Sigmoid colon (tissue), 7 donors: ENCODE data around the gene PLEKHA6. TPM values are rescaled to one million over a fixed set of nuclear protein-coding genes. Genes with fewer than 3 reads are reported as not detected.

ENCODE experiments used
- DNase-seq: peaks from one replicate; pipeline ENCODE4 v3.0.0-alpha.2; 2019
- H3K27ac ChIP-seq, 4 donors: fragments of 200-600 bp; sonication (generic); one replicate each; pipeline ENCODE4 v1.5.1; 2016 to 2019; ENCODE audit warnings: mild to moderate bottlenecking in 1 of 4
- H3K27me3 ChIP-seq, 3 donors: fragments of 200-600 bp; sonication (generic); one replicate each; pipeline ENCODE4 v1.5.1; 2019; ENCODE audit warnings: mild to moderate bottlenecking in 1 of 3
- H3K36me3 ChIP-seq, 4 donors: fragments of 200-600 bp; sonication (generic); one replicate each; pipeline ENCODE4 v1.5.1; 2016 to 2019
- H3K4me1 ChIP-seq, 4 donors: fragments of 200-600 bp; sonication (generic); one replicate each; pipeline ENCODE4 v1.5.1; 2017 to 2019
- H3K4me3 ChIP-seq, 4 donors: fragments of 200-600 bp; sonication (generic); one replicate each; pipeline ENCODE4 v1.5.1; 2017 to 2019; ENCODE audit warnings: mild to moderate bottlenecking in 2 of 4, moderate library complexity in 1 of 4
- H3K9me3 ChIP-seq, 4 donors: fragments of 200-600 bp in 3 of 4; sonication (generic) in 3 of 4; one replicate each; pipeline versions ENCODE4 v1.5.1 to v1.6.1; 2013 to 2019
- CTCF ChIP-seq, 4 experiments: fragments of 450-650 bp in 3 of 4; fragments of 200-600 bp in 1 of 4; IDR thresholded peaks; one replicate each; pipeline ENCODE4 v1.5.1; 2016 to 2019; ENCODE audit warnings: antibody characterized with exemption in 4 of 4, mild to moderate bottlenecking in 3 of 4, moderate library complexity in 2 of 4
- EP300 ChIP-seq, 4 donors: sonication (generic); formaldehyde crosslinking; IDR thresholded peaks; one replicate each; pipeline ENCODE4 v1.6.1; 2017; ENCODE audit warnings: antibody characterized with exemption in 4 of 4
- POLR2A ChIP-seq, 2 donors: fragments of 450-650 bp; IDR thresholded peaks; one replicate each; pipeline ENCODE4 v1.6.1; 2016; ENCODE audit warnings: antibody characterized with exemption in 2 of 2, mild to moderate bottlenecking in 2 of 2, moderate library complexity in 2 of 2
- POLR2AphosphoS5 ChIP-seq, 4 donors: sonication (generic); formaldehyde crosslinking; IDR thresholded peaks; one replicate each; pipeline ENCODE4 v1.6.1; 2017; ENCODE audit warnings: antibody characterized with exemption in 4 of 4
- WGBS, 2 donors: extraction: QIAGEN DNeasy Blood & Tissue Kit; methylation state at CpG; one replicate each; pipeline ENCODE4 v1.1.7; 2013; 5-methylcytosine and 5-hydroxymethylcytosine counted together
- intact Hi-C: fragments of 100-400 bp; cut with DNase I; formaldehyde crosslinking; loops from one replicate; pipeline ENCODE4 v1.15.1; 2023
- polyA plus RNA-seq, 3 donors: library from polyadenylated mRNA; stranded (reverse); fragments of 200-250 nt; gene quantifications; one replicate each; pipeline ENCODE4 v1.2.3, GENCODE V29; 2013
- total RNA-seq, 4 donors: library from RNA; depleted of rRNA; stranded (reverse); fragments of >200 nt; gene quantifications; one replicate each; pipeline ENCODE4 v1.1.0, GENCODE V29; 2016
- donor health status: healthy with polysubstance abuse.
- donor health status: Bipolar disorder and iron deficiency.
- donor health status: healthy.

Gene PLEKHA6
- total and polyA plus RNA-seq, 7 donors, result 5.6 to 58.7 (median 15.0) TPM

DNA sequence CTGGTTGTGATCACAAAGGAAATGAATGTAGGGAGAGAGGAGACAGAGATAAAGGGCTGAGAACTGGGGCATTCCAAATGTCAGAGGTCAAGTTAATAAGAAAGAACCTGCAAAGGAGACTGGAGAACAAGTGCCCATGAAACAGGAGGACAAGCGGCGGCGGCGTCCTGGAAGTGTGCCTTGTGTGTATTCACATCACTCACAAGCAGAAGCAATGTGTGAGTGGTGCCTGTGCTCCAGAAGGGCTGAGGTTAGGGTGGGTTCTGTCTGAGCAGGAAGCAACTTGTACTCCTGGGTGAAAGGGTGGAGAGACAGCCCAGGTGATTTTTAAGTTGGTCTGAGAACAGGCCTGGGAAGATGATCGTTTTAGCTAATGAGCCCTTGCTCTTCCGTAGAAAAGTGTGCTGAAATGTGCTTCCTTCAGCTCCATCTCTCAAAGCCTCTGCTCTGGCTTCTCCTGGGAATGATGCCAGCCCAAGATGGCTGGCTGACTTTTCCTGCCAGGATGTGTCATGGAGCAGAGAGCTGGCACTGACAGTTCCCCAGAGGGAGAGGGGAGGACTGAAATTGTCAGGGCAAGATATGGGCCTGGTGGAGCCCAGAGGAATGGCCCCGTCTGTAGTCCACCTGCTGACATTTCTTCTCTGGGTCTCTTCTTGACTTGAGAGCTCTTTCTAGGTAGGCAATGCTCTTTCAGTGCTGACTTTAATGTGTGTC lies 25.1 kb upstream of the PLEKHA6 start:
- intact Hi-C loops, result no loop called here
- no peak for TF ChIP-seq POLR2A (IDR thresholded peaks at IDR 0.05)
- no peak for TF ChIP-seq POLR2AphosphoS5 (IDR thresholded peaks at IDR 0.05)
- no peak for TF ChIP-seq CTCF (IDR thresholded peaks at IDR 0.05)
- no peak for TF ChIP-seq EP300 (IDR thresholded peaks at IDR 0.05)
- no peaks in the 10 kb centered on the region for H3K27me3 ChIP-seq
- no peak overlapping the region for H3K4me3 ChIP-seq
- H3K4me1 ChIP-seq, result peaks cover 0 to 5% (median 0%) of the 10 kb centered on the region in 4 donors
- H3K9me3 ChIP-seq, result no peaks in the 10 kb centered on the region
- DNase-seq, result peak; percentile 70
- H3K36me3 ChIP-seq, result no peaks in the 10 kb centered on the region
- 72 to 84% methylated on average over 7 of the region's 7 CpGs for WGBS, 2 donors
- no peak overlapping the region for H3K27ac ChIP-seq

- DNase-seq, result no peak
- peaks cover 0 to 10% (median 4%) of the 10 kb centered on the region in 3 donors for H3K27me3 ChIP-seq
- H3K4me1 ChIP-seq, result peaks cover 0 to 6% (median 1%) of the 10 kb centered on the region in 4 donors
- intact Hi-C loops, result no loop called here
- 56 to 76% methylated on average over 5 of the region's 5 CpGs for WGBS, 2 donors
- no peaks in the 10 kb centered on the region for H3K36me3 ChIP-seq
- no peak overlapping the region for H3K4me3 ChIP-seq
- TF ChIP-seq EP300 (IDR thresholded peaks at IDR 0.05), result no peak
- TF ChIP-seq POLR2AphosphoS5 (IDR thresholded peaks at IDR 0.05), result no peak
- no peak for TF ChIP-seq CTCF (IDR thresholded peaks at IDR 0.05)
- no peak for TF ChIP-seq POLR2A (IDR thresholded peaks at IDR 0.05)
- no peaks in the 10 kb centered on the region for H3K9me3 ChIP-seq
- H3K27ac ChIP-seq, result no peak overlapping the region
These were observed 23.6 kb upstream of the PLEKHA6 start for GRCh38 chr1:204383163-204383904.

GRCh38 chr1:204382714-204383083 lies 23.0 kb upstream of the PLEKHA6 start:
- H3K4me1 ChIP-seq, result peaks cover 0 to 12% (median 8%) of the 10 kb centered on the region in 4 donors
- no peak for DNase-seq
- no peaks in the 10 kb centered on the region for H3K9me3 ChIP-seq
- no peak overlapping the region for H3K27ac ChIP-seq
- H3K4me3 ChIP-seq, result peak overlapping the region in 1 of 4 donors; percentile 5
- no peak for TF ChIP-seq POLR2A (IDR thresholded peaks at IDR 0.05)
- no peak for TF ChIP-seq POLR2AphosphoS5 (IDR thresholded peaks at IDR 0.05)
- TF ChIP-seq CTCF (IDR thresholded peaks at IDR 0.05), result no peak
- no peak for TF ChIP-seq EP300 (IDR thresholded peaks at IDR 0.05)
- intact Hi-C loops, result no loop called here
- 76 to 86% methylated on average over 2 of the region's 2 CpGs for WGBS, 2 donors
- no peaks in the 10 kb centered on the region for H3K36me3 ChIP-seq
- peaks cover 0 to 16% (median 6%) of the 10 kb centered on the region in 3 donors for H3K27me3 ChIP-seq

DNA sequence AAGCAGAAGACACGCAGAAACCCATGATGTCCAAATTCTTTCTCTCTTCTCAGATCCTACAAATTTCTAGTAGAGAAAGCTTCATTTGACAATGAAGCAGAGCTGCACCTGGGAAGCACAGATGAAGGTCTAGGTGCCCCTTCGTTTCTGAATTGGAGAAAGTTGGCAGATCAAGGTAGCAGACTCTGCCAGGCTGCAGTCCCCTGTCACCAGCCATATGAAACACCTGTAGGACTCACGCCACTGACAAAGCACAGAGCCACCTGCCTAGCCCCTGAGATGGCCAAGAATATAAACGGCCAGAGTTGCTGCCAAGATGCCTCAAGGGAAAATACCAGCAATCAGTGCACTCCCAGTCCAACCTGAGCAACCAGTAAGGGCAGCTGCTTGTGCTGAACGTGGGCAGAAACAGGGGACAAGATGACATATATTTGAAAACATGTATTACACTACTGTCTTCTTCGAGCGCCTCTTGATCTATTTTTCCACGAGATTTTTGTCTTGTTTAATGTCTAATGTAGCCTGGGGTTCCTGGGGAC lies 20.6 kb upstream of the PLEKHA6 start:
- Histone ChIP-seq H3K36me3 (no peaks in the 10 kb centered on the region), H3K4me1 (peaks cover 0 to 17% (median 13%) of the 10 kb centered on the region in 4 donors), H3K4me3 (no peak overlapping the region), H3K27ac (no peak overlapping the region), H3K9me3 (no peaks in the 10 kb centered on the region), H3K27me3 (peaks cover 10 to 39% (median 14%) of the 10 kb centered on the region in 3 donors)
- intact Hi-C loops, result no loop called here
- no peak for DNase-seq
- TF ChIP-seq POLR2AphosphoS5 (IDR thresholded peaks at IDR 0.05) (no peak), POLR2A (IDR thresholded peaks at IDR 0.05) (no peak), EP300 (IDR thresholded peaks at IDR 0.05) (no peak), CTCF (IDR thresholded peaks at IDR 0.05) (no peak)
- WGBS, 2 donors, result 46 to 75% methylated on average over 8 of the region's 8 CpGs
